Measurements from ENCODE around the gene SLIT3. TPM values are rescaled to one million over a fixed set of nuclear protein-coding genes. Genes with fewer than 3 reads are reported as not detected.

The SLIT3 gene
- total RNA-seq, 1 experiment from 2014 or later = 0.92 TPM

DNA sequence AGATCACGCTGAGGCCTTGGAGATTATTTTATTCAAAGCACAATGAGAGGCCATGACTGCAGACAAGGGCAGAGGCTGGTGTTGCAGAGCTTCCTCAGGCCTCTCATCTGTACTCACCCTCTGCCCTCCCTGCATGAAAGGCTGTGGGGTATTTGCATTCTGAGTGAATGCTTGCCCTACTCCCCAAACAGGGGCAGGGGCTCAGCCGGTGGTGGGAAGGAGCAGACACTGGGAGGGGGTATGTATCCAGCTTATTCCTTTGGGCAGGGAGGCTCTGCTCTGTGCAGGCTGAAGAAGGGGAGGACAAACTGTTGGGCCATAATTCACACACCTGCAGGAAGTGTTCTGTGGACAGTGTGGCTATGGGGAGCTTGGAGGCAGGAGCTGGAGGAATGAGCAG lies 573.4 kb downstream of the SLIT3 start:
- H4K91ac ChIP-seq (ENCODE audit: insufficient read length, low read depth, low read length) = no peak overlapping the region
- H4K5ac ChIP-seq (ENCODE audit: insufficient read length, low read depth, low read length) = no peak overlapping the region
- H3K4ac ChIP-seq (ENCODE audit: low read depth, low read length) = no peak overlapping the region
- Mint-ChIP-seq H3K4me1 (peaks cover 10 to 18% of the 10 kb centered on the region in 2 experiments), H3K4me3 (no peak overlapping the region), H3K9me3 (0 out of 5 replicates have a peak, but pooled peaks cover 0 to 4% of the 10 kb centered on the region in 2 experiments), H3K27ac (no peak overlapping the region), H3K27me3 (ENCODE audit: low read depth) (peaks cover 3% of the 10 kb centered on the region), H3K36me3 (ENCODE audit: insufficient read depth in 1 of 3, low read depth in 3 of 3) (no peaks in the 10 kb centered on the region; a peak in 1 of 7 replicates)
- H2BK15ac ChIP-seq (ENCODE audit: low read depth, low read length) = no peak overlapping the region
- H3K14ac ChIP-seq (ENCODE audit: insufficient read depth, low read length) = no peak overlapping the region; the same call in 1 of the 2 replicates
- H3K27ac ChIP-seq (ENCODE audit: insufficient read length, low read depth, low read length) = no peak overlapping the region
- no peaks in the 10 kb centered on the region for H3K27me3 ChIP-seq (ENCODE audit: insufficient read depth, low read length)
- peak overlapping the region; percentile 21 for H3K18ac ChIP-seq (ENCODE audit: insufficient read length, low read depth, low read length)
- no peak overlapping the region for H2BK20ac ChIP-seq (ENCODE audit: low read depth, low read length, poor library complexity, severe bottlenecking)
- H3K4me2 ChIP-seq (ENCODE audit: insufficient read depth, insufficient read length, low read length) = no peak overlapping the region
- DNase-seq = no peak
- WGBS (ENCODE audit: extremely low coverage, insufficient read length, low lambda C conversion rate) = no CpG with 5 or more reads among the region's 2 CpGs
- H2BK120ac ChIP-seq (ENCODE audit: low read depth, low read length, poor library complexity, severe bottlenecking) = no peak overlapping the region
- no peak overlapping the region for H2AK5ac ChIP-seq (ENCODE audit: insufficient read length, low read length)
- H2AFZ ChIP-seq (ENCODE audit: low read length) = no peak overlapping the region
- no peak overlapping the region for H3K9ac ChIP-seq (ENCODE audit: extremely low read depth, insufficient read length, low read length)
- no peak overlapping the region for H2BK5ac ChIP-seq (ENCODE audit: insufficient read length, low read length)
- H2BK12ac ChIP-seq (ENCODE audit: insufficient read length, low read depth, low read length) = no peak overlapping the region
- H3K23ac ChIP-seq (ENCODE audit: insufficient read length, low read depth, low read length) = no peak overlapping the region
- H4K8ac ChIP-seq (replicated peaks; ENCODE audit: insufficient read length, low read depth, low read length) = no peak overlapping the region
- no peaks in the 10 kb centered on the region for H3K79me2 ChIP-seq (ENCODE audit: insufficient read depth, low read length)
- no peak overlapping the region for H3K56ac ChIP-seq (ENCODE audit: insufficient read length, low read depth, low read length)
- H3K9me3 ChIP-seq (ENCODE audit: control insufficient read depth, low read depth, low read length) = no peaks in the 10 kb centered on the region
- no peaks in the 10 kb centered on the region for H3K4me1 ChIP-seq (ENCODE audit: insufficient read depth, low read length)
- no peaks in the 10 kb centered on the region for H3K23me2 ChIP-seq (ENCODE audit: insufficient read length, low read depth, low read length, poor library complexity, severe bottlenecking)
- TF ChIP-seq CTCF (conservative IDR thresholded peaks at IDR 0.05) = no peak
- H3T11ph ChIP-seq (ENCODE audit: low read length) = no peak overlapping the region
- H3K79me1 ChIP-seq (ENCODE audit: insufficient read depth, low read depth, low read length, poor library complexity, severe bottlenecking) = no peaks in the 10 kb centered on the region
- peaks cover 2% of the 10 kb centered on the region for H4K20me1 ChIP-seq (ENCODE audit: control insufficient read depth, insufficient read depth, insufficient read length)
